Measurements from ENCODE around the gene ACTR8. TPM values are rescaled to one million over a fixed set of nuclear protein-coding genes. Genes with fewer than 3 reads are reported as not detected.

Gene ACTR8
- total and polyA plus RNA-seq, 5 donors from 2014 or later = 18.5 to 35.8 (median 20.0) TPM

DNA sequence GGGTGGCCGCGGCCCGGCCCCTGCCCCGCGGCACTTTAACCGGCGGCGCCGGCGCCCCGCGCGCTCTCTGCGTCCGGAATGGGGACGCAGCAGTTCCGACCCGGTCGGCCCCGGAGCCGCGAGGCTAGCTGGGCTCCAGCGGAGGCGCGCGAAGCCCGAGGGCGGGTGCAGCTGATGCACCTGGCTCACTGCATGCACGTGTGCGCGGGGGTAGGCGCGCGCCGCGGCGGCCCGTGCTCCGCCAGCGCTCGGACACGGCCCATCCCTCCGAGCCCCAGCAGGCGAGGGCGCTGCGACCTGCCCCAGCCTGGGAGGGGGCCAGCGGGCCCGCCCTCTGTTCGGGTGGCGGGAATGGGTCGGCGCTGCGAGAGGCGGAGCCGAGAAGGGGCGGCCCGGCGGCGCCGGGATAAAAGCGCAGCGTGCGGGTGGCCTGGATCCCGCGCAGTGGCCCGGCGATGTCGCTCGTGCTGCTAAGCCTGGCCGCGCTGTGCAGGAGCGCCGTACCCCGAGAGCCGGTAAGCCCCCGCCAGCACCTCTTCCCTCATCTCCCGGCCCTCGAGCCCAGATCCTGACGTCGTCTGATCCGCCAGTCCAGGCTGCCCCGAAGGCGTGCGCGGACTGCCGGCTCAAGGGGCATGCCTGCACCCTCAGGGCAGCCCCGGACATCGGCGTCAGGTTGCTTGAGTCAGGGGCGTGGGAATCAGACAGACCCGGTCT lies 35.7 kb downstream of the ACTR8 start, which contains the start of the genes CHDH and IL17RB:
TSS of gene CHDH (minus strand) at position 286 of the 717 bp plus-strand sequence. CDS start 22,411 bp downstream, outside the sequence.
TSS of gene IL17RB (plus strand) at position 435 of the 717 bp plus-strand sequence. CDS start at position 456, 21 bp downstream.
- Mint-ChIP-seq H3K9me3 (peaks cover 0 to 2% (median 0%) of the 10 kb centered on the region in 7 donors), H3K4me3 (peak within 1 kb of the TSS in 3 of 4 donors; percentile 77 to 89 (median 79)), H3K27me3 (peaks cover 50% of the 10 kb centered on the region), H3K4me1 (peaks cover 0 to 19% (median 0%) of the 10 kb centered on the region in 4 donors), H3K27ac (peak within 1 kb of the TSS in 1 of 3 donors; percentile 48), H3K36me3 (no peaks in the 10 kb centered on the region)
- Histone ChIP-seq H3K27ac (ENCODE audit: insufficient read depth, low read length, poor library complexity, severe bottlenecking) (peak within 1 kb of the TSS; percentile 23), H3K27me3 (ENCODE audit: control insufficient read depth, insufficient read depth, low read length) (peaks cover 16% of the 10 kb centered on the region), H3K4me3 (ENCODE audit: low read depth, low read length) (peak within 1 kb of the TSS; percentile 41), H3K9me3 (ENCODE audit: control insufficient read depth in 2 of 2, low read length in 2 of 2) (no peaks in the 10 kb centered on the region), H3K4me1 (ENCODE audit: control insufficient read depth, insufficient read depth, low read length, poor library complexity, severe bottlenecking) (peaks cover 23% of the 10 kb centered on the region), H3K36me3 (ENCODE audit: control insufficient read depth, insufficient read depth, low read length) (no peaks in the 10 kb centered on the region)
- DNase-seq (peak in 2 of 3 donors; percentile 11 to 21), ATAC-seq (ENCODE audit: low read depth in 2 of 2) (peak; percentile 35 to 37)

DNA sequence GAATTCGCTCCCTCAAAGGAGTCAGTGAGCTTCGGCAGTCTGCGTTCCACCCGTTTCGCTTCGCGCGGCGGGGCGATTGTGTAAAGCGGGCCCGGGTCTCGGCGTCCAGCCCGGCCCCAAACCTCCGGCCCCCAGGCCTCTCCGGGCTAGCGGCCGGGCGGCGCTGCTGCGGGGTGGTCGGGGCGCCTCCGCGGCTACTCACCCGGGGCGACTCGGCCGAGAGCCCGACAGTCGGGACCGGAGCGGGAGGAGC lies 36.1 kb downstream of the ACTR8 start:
- H3K4me1 Mint-ChIP-seq = peaks cover 0 to 19% (median 0%) of the 10 kb centered on the region in 4 donors
- Histone ChIP-seq H3K27me3 (ENCODE audit: control insufficient read depth, insufficient read depth, low read length) (peaks cover 16% of the 10 kb centered on the region), H3K36me3 (ENCODE audit: control insufficient read depth, insufficient read depth, low read length) (no peaks in the 10 kb centered on the region), H3K4me1 (ENCODE audit: control insufficient read depth, insufficient read depth, low read length, poor library complexity, severe bottlenecking) (peaks cover 23% of the 10 kb centered on the region), H3K27ac (ENCODE audit: insufficient read depth, low read length, poor library complexity, severe bottlenecking) (peak overlapping the region; percentile 23), H3K9me3 (ENCODE audit: control insufficient read depth in 2 of 2, low read length in 2 of 2) (no peaks in the 10 kb centered on the region), H3K4me3 (ENCODE audit: low read depth, low read length) (no peak overlapping the region)
- H3K27me3 Mint-ChIP-seq = peaks cover 50% of the 10 kb centered on the region
- peaks cover 0 to 2% (median 0%) of the 10 kb centered on the region in 7 donors for H3K9me3 Mint-ChIP-seq
- H3K36me3 Mint-ChIP-seq = no peaks in the 10 kb centered on the region
- no peak for DNase-seq
- peak overlapping the region in 1 of 3 donors; percentile 48 for H3K27ac Mint-ChIP-seq
- no peak for ATAC-seq (ENCODE audit: low read depth in 2 of 2)
- H3K4me3 Mint-ChIP-seq = peak overlapping the region in 2 of 4 donors; percentile 77 to 79

DNA sequence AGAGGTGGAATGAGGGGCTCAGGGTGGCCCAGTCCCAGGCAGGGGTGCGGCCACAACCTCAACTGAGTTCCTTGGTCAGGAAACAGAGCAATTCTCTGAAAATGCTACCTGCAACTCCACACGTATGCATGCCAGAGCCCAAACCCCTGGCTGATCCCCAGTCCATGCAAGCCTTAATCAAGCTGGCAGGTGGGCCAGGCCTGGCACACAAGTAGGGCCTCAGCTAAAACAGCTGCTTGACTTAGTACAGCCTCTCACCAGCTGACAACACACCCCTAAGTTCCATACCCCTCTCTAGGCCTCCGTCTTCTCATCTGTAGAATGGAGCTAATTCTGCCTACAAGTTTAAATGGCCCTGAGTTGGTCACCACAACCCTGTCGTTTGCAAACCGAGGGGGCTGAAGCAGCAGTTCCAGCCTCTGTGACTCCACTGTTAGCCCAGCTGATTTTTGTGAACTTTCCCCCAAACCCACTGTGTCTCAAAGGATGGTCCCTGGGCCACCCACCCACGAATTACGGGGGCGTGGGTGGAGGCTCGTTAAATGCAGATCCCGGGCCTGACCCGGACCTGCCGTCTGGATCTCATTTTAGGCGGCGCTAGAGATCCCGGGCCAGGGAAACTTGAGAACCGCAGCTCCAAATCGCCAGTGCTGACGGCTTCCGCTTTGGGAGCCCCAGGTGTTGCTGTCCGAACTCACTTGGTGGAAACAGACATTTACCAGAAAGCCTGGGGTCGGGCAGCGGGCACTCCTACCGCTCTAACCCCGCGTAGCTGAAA lies 36.7 kb downstream of the ACTR8 start:
- Mint-ChIP-seq H3K27ac (peak overlapping the region in 2 of 3 donors; percentile 48 to 65), H3K4me1 (peaks cover 0 to 19% (median 0%) of the 10 kb centered on the region in 4 donors), H3K27me3 (peaks cover 50% of the 10 kb centered on the region), H3K9me3 (peaks cover 0 to 2% (median 0%) of the 10 kb centered on the region in 7 donors), H3K4me3 (peak overlapping the region in 3 of 4 donors; percentile 77 to 89 (median 79)), H3K36me3 (no peaks in the 10 kb centered on the region)
- Histone ChIP-seq H3K36me3 (ENCODE audit: control insufficient read depth, insufficient read depth, low read length) (no peaks in the 10 kb centered on the region), H3K27me3 (ENCODE audit: control insufficient read depth, insufficient read depth, low read length) (peaks cover 16% of the 10 kb centered on the region), H3K9me3 (ENCODE audit: control insufficient read depth in 2 of 2, low read length in 2 of 2) (no peaks in the 10 kb centered on the region), H3K4me3 (ENCODE audit: low read depth, low read length) (peak overlapping the region; percentile 41), H3K27ac (ENCODE audit: insufficient read depth, low read length, poor library complexity, severe bottlenecking) (peak overlapping the region; percentile 23), H3K4me1 (ENCODE audit: control insufficient read depth, insufficient read depth, low read length, poor library complexity, severe bottlenecking) (peaks cover 23% of the 10 kb centered on the region)
- ATAC-seq (ENCODE audit: low read depth in 2 of 2) (no peak), DNase-seq (no peak)

DNA sequence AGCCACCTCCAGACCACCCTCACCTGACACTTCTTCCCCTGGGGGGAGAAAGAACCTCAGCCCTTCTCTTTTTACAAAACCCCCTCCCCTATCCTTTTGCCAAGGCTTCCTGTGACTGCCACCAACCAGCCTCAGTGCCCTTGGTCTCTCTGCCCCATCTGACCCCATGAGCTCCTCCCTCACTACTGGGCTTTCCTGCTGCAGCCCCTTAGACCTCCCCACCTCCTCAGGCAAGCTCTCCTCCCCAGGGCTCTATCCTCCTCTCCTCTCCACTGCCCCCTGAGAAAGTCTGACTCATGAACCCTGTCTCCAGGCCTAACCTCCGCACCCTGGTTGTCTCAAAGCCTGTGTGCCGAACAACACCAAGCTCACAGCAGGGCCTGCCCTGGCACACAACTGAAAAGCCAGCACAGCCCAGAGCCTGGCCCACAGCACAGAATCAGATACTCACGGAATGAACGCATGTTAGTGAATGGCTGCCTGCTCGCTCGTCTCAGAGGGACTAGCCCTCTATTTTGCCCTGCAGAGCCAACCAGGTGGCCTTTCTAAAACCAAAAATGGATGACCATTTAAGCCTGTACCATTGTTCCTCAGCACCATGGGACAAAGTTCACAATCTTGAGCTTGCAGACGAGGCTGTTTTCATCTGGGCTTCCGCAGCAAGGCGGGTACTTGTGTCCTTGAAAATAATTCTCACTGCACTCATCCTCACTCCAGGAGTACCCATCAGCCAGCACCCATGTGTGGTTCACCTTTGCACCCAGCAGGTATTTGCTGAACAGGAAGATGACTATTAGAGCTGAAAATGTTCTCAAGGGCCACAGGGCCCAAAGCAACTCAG lies 37.5 kb downstream of the ACTR8 start:
- peak overlapping the region; percentile 30 for H3K27ac ChIP-seq (ENCODE audit: insufficient read depth, low read length, poor library complexity, severe bottlenecking)
- H3K27ac Mint-ChIP-seq = peak overlapping the region in 2 of 3 donors; percentile 11 to 65
- peaks cover 0 to 2% (median 0%) of the 10 kb centered on the region in 7 donors for H3K9me3 Mint-ChIP-seq
- no peak overlapping the region for H3K4me3 ChIP-seq (ENCODE audit: low read depth, low read length)
- peak overlapping the region in 3 of 4 donors; percentile 64 to 79 (median 77) for H3K4me3 Mint-ChIP-seq
- H3K9me3 ChIP-seq (ENCODE audit: control insufficient read depth in 2 of 2, low read length in 2 of 2) = no peaks in the 10 kb centered on the region
- H3K36me3 ChIP-seq (ENCODE audit: control insufficient read depth, insufficient read depth, low read length) = no peaks in the 10 kb centered on the region
- peaks cover 0 to 19% (median 0%) of the 10 kb centered on the region in 4 donors for H3K4me1 Mint-ChIP-seq
- no peaks in the 10 kb centered on the region for H3K36me3 Mint-ChIP-seq
- ATAC-seq (ENCODE audit: low read depth in 2 of 2) (peak in 1 of 2 donors; percentile 53), DNase-seq (no peak)
- peaks cover 16% of the 10 kb centered on the region for H3K27me3 ChIP-seq (ENCODE audit: control insufficient read depth, insufficient read depth, low read length)
- H3K27me3 Mint-ChIP-seq = peaks cover 58% of the 10 kb centered on the region
- H3K4me1 ChIP-seq (ENCODE audit: control insufficient read depth, insufficient read depth, low read length, poor library complexity, severe bottlenecking) = peaks cover 23% of the 10 kb centered on the region

DNA sequence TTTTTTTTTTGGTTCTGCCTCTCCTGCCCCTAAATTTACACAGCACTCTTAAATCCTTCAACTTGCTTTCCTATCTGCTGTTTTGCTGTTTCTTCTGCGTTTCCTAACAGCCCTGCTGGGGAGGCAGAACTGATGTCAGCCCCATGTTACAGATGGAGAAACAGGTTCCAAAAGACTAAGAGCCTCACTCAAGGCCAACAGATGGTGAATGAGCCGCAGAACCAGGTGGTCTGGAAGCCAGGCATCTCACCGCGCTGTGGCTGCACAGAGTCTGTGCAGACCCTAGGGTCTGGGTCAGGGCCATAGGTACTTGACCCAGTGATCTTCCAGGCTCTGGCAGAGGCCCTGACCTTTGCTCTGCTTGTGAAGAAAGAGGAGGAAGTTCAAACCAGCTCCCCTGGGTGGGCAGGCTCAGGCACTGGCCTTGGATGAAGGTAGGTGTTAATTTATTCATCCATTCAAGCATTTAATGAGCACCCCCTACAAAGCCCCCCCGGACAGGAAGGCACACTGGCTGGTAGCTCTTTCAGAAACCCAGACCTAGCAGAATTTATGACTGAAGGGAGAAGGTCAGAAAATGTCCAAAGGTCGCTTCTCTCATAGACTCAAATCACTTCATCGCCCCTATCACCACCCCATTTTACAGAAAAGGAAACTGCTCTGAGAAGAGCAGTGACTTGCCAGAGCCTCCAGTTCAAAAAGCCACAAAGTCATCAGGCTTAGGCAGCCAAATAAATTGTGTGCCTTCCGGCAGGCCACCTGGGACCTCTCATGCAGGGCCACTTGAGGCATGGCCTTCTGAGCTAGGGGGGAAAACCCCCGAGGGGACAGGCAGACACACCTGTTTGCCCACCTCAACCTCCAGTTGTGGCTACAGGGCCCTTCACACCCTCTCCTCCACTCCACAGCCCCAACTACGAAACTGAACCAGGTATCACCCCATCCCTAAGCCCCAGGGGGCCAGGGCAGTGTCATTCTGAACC lies 38.5 kb downstream of the ACTR8 start:
- H3K9me3 ChIP-seq (ENCODE audit: control insufficient read depth in 2 of 2, low read length in 2 of 2) = no peaks in the 10 kb centered on the region
- ATAC-seq (ENCODE audit: low read depth in 2 of 2) (no peak), DNase-seq (no peak)
- H3K27ac ChIP-seq (ENCODE audit: insufficient read depth, low read length, poor library complexity, severe bottlenecking) = peak overlapping the region; percentile 30
- peaks cover 52% of the 10 kb centered on the region for H3K27me3 Mint-ChIP-seq
- H3K4me1 ChIP-seq (ENCODE audit: control insufficient read depth, insufficient read depth, low read length, poor library complexity, severe bottlenecking) = peaks cover 23% of the 10 kb centered on the region
- peaks cover 0 to 19% (median 0%) of the 10 kb centered on the region in 4 donors for H3K4me1 Mint-ChIP-seq
- H3K4me3 Mint-ChIP-seq = peak overlapping the region; percentile 15 to 79 (median 60)
- H3K9me3 Mint-ChIP-seq = peaks cover 0 to 2% (median 0%) of the 10 kb centered on the region in 7 donors
- H3K4me3 ChIP-seq (ENCODE audit: low read depth, low read length) = no peak overlapping the region
- no peaks in the 10 kb centered on the region for H3K36me3 ChIP-seq (ENCODE audit: control insufficient read depth, insufficient read depth, low read length)
- H3K27ac Mint-ChIP-seq = peak overlapping the region in 1 of 3 donors; percentile 65
- peaks cover 16% of the 10 kb centered on the region for H3K27me3 ChIP-seq (ENCODE audit: control insufficient read depth, insufficient read depth, low read length)
- no peaks in the 10 kb centered on the region for H3K36me3 Mint-ChIP-seq

DNA sequence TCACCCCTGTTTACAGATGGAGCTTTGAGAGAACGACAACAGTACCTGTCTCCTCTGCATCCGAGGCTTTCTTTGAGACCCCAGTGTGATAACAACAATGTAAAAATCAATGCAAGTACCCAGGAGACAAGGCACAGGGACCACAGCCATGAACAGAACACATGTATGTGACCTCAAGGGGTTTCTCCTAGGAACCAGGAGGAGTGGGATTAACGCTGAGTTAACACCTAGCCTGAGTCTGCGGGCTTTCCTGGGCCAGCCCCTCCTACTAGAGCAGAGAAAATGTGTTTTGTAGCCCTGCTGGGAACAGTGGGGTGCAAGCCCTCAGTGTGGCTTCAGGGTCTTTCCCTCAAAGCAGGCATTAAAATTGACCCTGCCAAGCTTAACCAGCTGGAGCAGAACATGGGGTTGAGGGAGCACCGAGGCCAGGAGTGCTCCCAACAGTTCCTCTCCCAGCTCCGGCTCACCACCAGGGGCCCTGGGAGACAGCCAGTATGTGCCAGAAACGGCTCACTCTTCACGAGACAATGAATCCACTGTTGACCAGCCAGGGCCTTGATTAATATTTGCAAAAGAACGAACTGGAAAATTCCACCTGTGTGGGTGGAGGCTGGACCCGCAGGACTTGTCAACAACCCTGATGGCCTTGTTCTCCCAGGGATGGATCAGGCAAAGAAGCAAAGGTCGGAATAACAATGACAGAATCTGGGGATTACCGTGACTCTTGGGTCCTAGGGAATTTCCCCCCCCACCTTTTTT lies 39.3 kb downstream of the ACTR8 start:
- Histone ChIP-seq H3K4me1 (ENCODE audit: control insufficient read depth, insufficient read depth, low read length, poor library complexity, severe bottlenecking) (peaks cover 23% of the 10 kb centered on the region), H3K27ac (ENCODE audit: insufficient read depth, low read length, poor library complexity, severe bottlenecking) (peak overlapping the region; percentile 14), H3K27me3 (ENCODE audit: control insufficient read depth, insufficient read depth, low read length) (peaks cover 13% of the 10 kb centered on the region), H3K36me3 (ENCODE audit: control insufficient read depth, insufficient read depth, low read length) (no peaks in the 10 kb centered on the region), H3K4me3 (ENCODE audit: low read depth, low read length) (no peak overlapping the region), H3K9me3 (ENCODE audit: control insufficient read depth in 2 of 2, low read length in 2 of 2) (no peaks in the 10 kb centered on the region)
- peaks cover 43% of the 10 kb centered on the region for H3K27me3 Mint-ChIP-seq
- peak overlapping the region in 1 of 3 donors; percentile 74 for H3K27ac Mint-ChIP-seq
- ATAC-seq (ENCODE audit: low read depth in 2 of 2) (no peak), DNase-seq (no peak)
- no peak overlapping the region for H3K4me3 Mint-ChIP-seq
- peaks cover 0 to 19% (median 0%) of the 10 kb centered on the region in 4 donors for H3K4me1 Mint-ChIP-seq
- no peaks in the 10 kb centered on the region for H3K36me3 Mint-ChIP-seq
- H3K9me3 Mint-ChIP-seq = peaks cover 0 to 2% (median 0%) of the 10 kb centered on the region in 7 donors

Data from CD4-positive, CD25-positive, alpha-beta regulatory T cell (primary cell).